Activated CD8-positive, alpha-beta memory T cell treated with anti-CD3 and anti-CD28 coated beads for 24 hours (primary cell): ENCODE data around the gene KRT36.

Experiments
- DNase-seq: peaks from one replicate; pipeline ENCODE4 v3.0.0-alpha.2; 2020

The KRT36 gene

GRCh38 chr17:41475421-41475820, 14.3 kb downstream of the KRT36 start:
- DNase-seq: no peak

- no peak for DNase-seq
Measured at GRCh38 chr17:41474863-41475262, 14.8 kb downstream of the KRT36 start.

- DNase-seq: no peak
Measured at GRCh38 chr17:41468346-41468745, 21.4 kb downstream of the KRT36 start.

GRCh38 chr17:41467561-41467960, 22.1 kb downstream of the KRT36 start:
- no peak for DNase-seq

GRCh38 chr17:41466988-41467387, 22.7 kb downstream of the KRT36 start, which contains the start of gene KRT32:
KRT32 (minus strand) TSS chr17:41467386; CDS start chr17:41467325, 61 bp downstream.
- DNase-seq: no peak

- DNase-seq: no peak
Measured at GRCh38 chr17:41464682-41465081, 25.0 kb downstream of the KRT36 start.

GRCh38 chr17:41464173-41464572, 25.5 kb downstream of the KRT36 start:
- no peak for DNase-seq

GRCh38 chr17:41463746-41464145, 26.0 kb downstream of the KRT36 start:
- no peak for DNase-seq

- DNase-seq: no peak
Measured at GRCh38 chr17:41462705-41463104, 27.0 kb downstream of the KRT36 start.

GRCh38 chr17:41457676-41458075, 32.0 kb downstream of the KRT36 start:
- no peak for DNase-seq

GRCh38 chr17:41456204-41456603, 33.5 kb downstream of the KRT36 start:
- DNase-seq: no peak

GRCh38 chr17:41455236-41455635, 34.5 kb downstream of the KRT36 start:
- no peak for DNase-seq

- DNase-seq: no peak
Measured at GRCh38 chr17:41453066-41453465, 36.6 kb downstream of the KRT36 start.

- no peak for DNase-seq
Measured at GRCh38 chr17:41452281-41452680, 37.4 kb downstream of the KRT36 start.

GRCh38 chr17:41451154-41451728, 38.5 kb downstream of the KRT36 start:
- no peak for DNase-seq

GRCh38 chr17:41449008-41449407, 40.7 kb downstream of the KRT36 start:
- no peak for DNase-seq

- DNase-seq: no peak
Measured at GRCh38 chr17:41448506-41448905, 41.2 kb downstream of the KRT36 start.

GRCh38 chr17:41446806-41447205, 42.9 kb downstream of the KRT36 start:
- DNase-seq: no peak

- DNase-seq: no peak
Measured at GRCh38 chr17:41444640-41445039, 45.1 kb downstream of the KRT36 start.

GRCh38 chr17:41444186-41444585, 45.5 kb downstream of the KRT36 start:
- no peak for DNase-seq

GRCh38 chr17:41442739-41443138, 47.0 kb downstream of the KRT36 start:
- no peak for DNase-seq

- DNase-seq: no peak
Measured at GRCh38 chr17:41440531-41441033, 49.1 kb downstream of the KRT36 start, which contains the start of gene KRT38. KRT38 (minus strand) TSS chr17:41440983; CDS start chr17:41440921, 62 bp downstream.

- DNase-seq: no peak
Measured at GRCh38 chr17:41439375-41439774, 50.3 kb downstream of the KRT36 start.

- DNase-seq: no peak
Measured at GRCh38 chr17:41437769-41438168, 51.9 kb downstream of the KRT36 start.

- DNase-seq: no peak
Measured at GRCh38 chr17:41437254-41437653, 52.5 kb downstream of the KRT36 start.
